ENCODE results near the gene ZNF844. TPM values are rescaled to one million over a fixed set of nuclear protein-coding genes. Genes with fewer than 3 reads are reported as not detected.

Gene ZNF844
- total and polyA plus RNA-seq, 2 of the 8 experiments (the other 6 are each of a cell fraction or from before 2014, with no cell fraction given), result 3.1 to 9.8 TPM

DNA sequence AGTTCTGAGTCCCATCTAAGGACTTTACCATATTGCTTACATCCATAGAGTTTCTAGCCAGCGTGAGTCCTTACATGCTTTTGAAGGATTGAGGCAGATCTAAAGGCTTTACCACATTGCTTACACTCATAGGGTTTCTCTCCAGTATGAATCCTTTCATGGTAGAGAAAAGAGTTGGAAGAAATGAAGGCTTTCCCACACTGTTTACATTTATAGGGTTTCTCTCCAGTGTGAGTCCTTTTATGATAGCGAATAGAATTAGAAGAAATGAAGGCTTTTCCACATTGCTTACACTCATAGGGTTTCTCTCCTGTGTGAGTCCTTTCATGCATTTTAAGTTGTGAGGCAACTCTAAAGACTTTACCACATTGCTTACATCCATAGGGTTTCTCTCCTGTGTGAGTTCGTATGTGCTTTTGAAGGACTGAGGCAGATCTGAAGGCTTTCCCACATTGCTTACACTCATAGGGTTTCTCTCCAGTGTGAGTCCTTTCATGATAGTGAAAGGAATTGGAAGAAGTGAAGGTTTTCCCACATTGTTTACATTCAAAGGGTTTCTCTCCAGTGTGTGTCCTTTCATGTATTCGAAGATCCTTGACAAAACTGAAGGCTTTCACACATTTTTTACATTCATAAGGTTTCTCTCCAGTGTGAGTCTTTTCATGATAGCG lies 20.6 kb upstream of the ZNF844 start (continued):
- TF ChIP-seq CHD2 (IDR thresholded peaks at IDR 0.05; ENCODE audit: low read length), result no peak
- TF ChIP-seq RNF2 (IDR thresholded peaks at IDR 0.05; ENCODE audit: borderline replicate concordance, low read depth, low read length, missing control alignments, poor library complexity, severe bottlenecking), result no peak
- no peak for TF ChIP-seq TBP (IDR thresholded peaks at IDR 0.05; ENCODE audit: low read depth, low read length)

All from H1 (cell line).